BLaER1 (cell line): ENCODE results near the gene FADS1.

Experiments
- H3K27ac ChIP-seq: shearing (Covaris generic); formaldehyde crosslinking; 2 replicates; pipeline ENCODE4 v1.8.1; 2022
- H3K27me3 ChIP-seq: shearing (Covaris generic); formaldehyde crosslinking; 2 replicates; pipeline ENCODE4 v1.8.1; 2022
- H3K36me3 ChIP-seq: shearing (Covaris generic); formaldehyde crosslinking; 2 replicates; pipeline ENCODE4 v1.8.1; 2022
- H3K4me1 ChIP-seq: shearing (Covaris generic); formaldehyde crosslinking; 2 replicates; pipeline ENCODE4 v1.8.1; 2022
- H3K4me2 ChIP-seq: shearing (Covaris generic); formaldehyde crosslinking; 2 replicates; pipeline ENCODE4 v1.8.1; 2022
- H3K4me3 ChIP-seq: shearing (Covaris generic); formaldehyde crosslinking; 2 replicates; pipeline ENCODE4 v1.8.1; 2022
- H3K9ac ChIP-seq: shearing (Covaris generic); formaldehyde crosslinking; 2 replicates; pipeline ENCODE4 v1.8.1; 2022
- H3K9me3 ChIP-seq: shearing (Covaris generic); formaldehyde crosslinking; 2 replicates; pipeline ENCODE4 v1.8.1; 2022
- H4K20me1 ChIP-seq: shearing (Covaris generic); formaldehyde crosslinking; 2 replicates; pipeline ENCODE4 v1.8.1; 2022
- Cebpa-rat ChIP-seq: shearing (Covaris generic); IDR thresholded peaks from 2 replicates; pipeline ENCODE4 v1.8.1; 2022

FADS1 gene

GRCh38 chr11:61778920-61779650 lies 37.7 kb downstream of the FADS1 start:
- no peak overlapping the region for H3K4me3 ChIP-seq
- peaks cover 42% of the 10 kb centered on the region for H3K4me1 ChIP-seq
- no peak for TF ChIP-seq Cebpa-rat
- no peaks in the 10 kb centered on the region for H4K20me1 ChIP-seq
- no peaks in the 10 kb centered on the region for H3K27me3 ChIP-seq
- no peak overlapping the region for H3K27ac ChIP-seq
- H3K9me3 ChIP-seq = no peaks in the 10 kb centered on the region
- H3K9ac ChIP-seq = no peak overlapping the region
- peaks cover 12% of the 10 kb centered on the region for H3K36me3 ChIP-seq
- H3K4me2 ChIP-seq = no peak overlapping the region; the same call in 1 of the 2 replicates

GRCh38 chr11:61778357-61778886 lies 38.4 kb downstream of the FADS1 start:
- H3K27ac ChIP-seq = no peak overlapping the region
- peaks cover 6% of the 10 kb centered on the region; the same call in 1 of the 2 replicates for H3K36me3 ChIP-seq
- H3K27me3 ChIP-seq = no peaks in the 10 kb centered on the region
- H3K9ac ChIP-seq = no peak overlapping the region
- no peak for TF ChIP-seq Cebpa-rat
- no peak overlapping the region for H3K4me3 ChIP-seq
- H3K4me2 ChIP-seq = peak overlapping the region; percentile 86
- peaks cover 43% of the 10 kb centered on the region for H3K4me1 ChIP-seq
- no peaks in the 10 kb centered on the region for H4K20me1 ChIP-seq
- H3K9me3 ChIP-seq = no peaks in the 10 kb centered on the region

GRCh38 chr11:61777234-61778090 lies 39.3 kb downstream of the FADS1 start:
- H3K36me3 ChIP-seq = no peaks in the 10 kb centered on the region; the same call in 1 of the 2 replicates
- H3K9me3 ChIP-seq = no peaks in the 10 kb centered on the region
- H3K27ac ChIP-seq = no peak overlapping the region
- no peak for TF ChIP-seq Cebpa-rat
- H3K27me3 ChIP-seq = no peaks in the 10 kb centered on the region
- H3K4me3 ChIP-seq = peak overlapping the region; percentile 56
- H3K4me2 ChIP-seq = peak overlapping the region; percentile 86
- H3K9ac ChIP-seq = no peak overlapping the region
- H3K4me1 ChIP-seq = peaks cover 47% of the 10 kb centered on the region
- H4K20me1 ChIP-seq = no peaks in the 10 kb centered on the region

GRCh38 chr11:61776561-61777075 lies 40.2 kb downstream of the FADS1 start:
- TF ChIP-seq Cebpa-rat = no peak
- H3K4me1 ChIP-seq = peaks cover 50% of the 10 kb centered on the region
- no peak overlapping the region for H3K27ac ChIP-seq
- no peaks in the 10 kb centered on the region for H4K20me1 ChIP-seq
- peak overlapping the region; percentile 86 for H3K4me2 ChIP-seq
- no peak overlapping the region for H3K4me3 ChIP-seq
- H3K9ac ChIP-seq = no peak overlapping the region
- H3K9me3 ChIP-seq = no peaks in the 10 kb centered on the region
- H3K27me3 ChIP-seq = no peaks in the 10 kb centered on the region
- no peaks in the 10 kb centered on the region for H3K36me3 ChIP-seq

GRCh38 chr11:61775606-61776554 lies 40.9 kb downstream of the FADS1 start:
- no peaks in the 10 kb centered on the region for H3K36me3 ChIP-seq
- no peak overlapping the region for H3K9ac ChIP-seq
- TF ChIP-seq Cebpa-rat = no peak
- no peaks in the 10 kb centered on the region for H3K9me3 ChIP-seq
- peak overlapping the region; percentile 86 for H3K4me2 ChIP-seq
- H3K4me3 ChIP-seq = no peak overlapping the region
- no peaks in the 10 kb centered on the region for H3K27me3 ChIP-seq
- H4K20me1 ChIP-seq = no peaks in the 10 kb centered on the region
- H3K27ac ChIP-seq = no peak overlapping the region
- H3K4me1 ChIP-seq = peaks cover 50% of the 10 kb centered on the region

GRCh38 chr11:61775106-61775505 lies 41.7 kb downstream of the FADS1 start:
- Histone ChIP-seq H3K4me1 (peaks cover 50% of the 10 kb centered on the region), H3K27ac (no peak overlapping the region), H3K9me3 (no peaks in the 10 kb centered on the region), H3K27me3 (no peaks in the 10 kb centered on the region), H3K9ac (no peak overlapping the region), H3K36me3 (no peaks in the 10 kb centered on the region), H3K4me2 (no peak overlapping the region), H4K20me1 (no peaks in the 10 kb centered on the region), H3K4me3 (no peak overlapping the region)
- TF ChIP-seq Cebpa-rat = no peak

- Histone ChIP-seq H3K36me3 (no peaks in the 10 kb centered on the region), H3K9me3 (no peaks in the 10 kb centered on the region), H3K27me3 (no peaks in the 10 kb centered on the region), H3K4me2 (no peak overlapping the region), H3K9ac (no peak overlapping the region), H3K4me3 (no peak overlapping the region), H3K27ac (no peak overlapping the region), H4K20me1 (no peaks in the 10 kb centered on the region), H3K4me1 (peaks cover 46% of the 10 kb centered on the region)
- no peak for TF ChIP-seq Cebpa-rat
These were observed 42.4 kb downstream of the FADS1 start for GRCh38 chr11:61774411-61774810.

- Histone ChIP-seq H3K27me3 (no peaks in the 10 kb centered on the region), H3K9ac (no peak overlapping the region), H3K4me2 (no peak overlapping the region), H3K27ac (no peak overlapping the region), H3K4me3 (no peak overlapping the region), H3K9me3 (no peaks in the 10 kb centered on the region), H3K36me3 (no peaks in the 10 kb centered on the region), H4K20me1 (no peaks in the 10 kb centered on the region), H3K4me1 (peaks cover 47% of the 10 kb centered on the region)
- TF ChIP-seq Cebpa-rat = no peak
These were observed 43.0 kb downstream of the FADS1 start for GRCh38 chr11:61773809-61774208.

GRCh38 chr11:61773356-61773755 lies 43.4 kb downstream of the FADS1 start:
- H3K4me3 ChIP-seq = no peak overlapping the region
- no peak overlapping the region for H3K27ac ChIP-seq
- H3K4me2 ChIP-seq = no peak overlapping the region
- H3K9ac ChIP-seq = no peak overlapping the region
- peaks cover 51% of the 10 kb centered on the region for H3K4me1 ChIP-seq
- no peaks in the 10 kb centered on the region for H4K20me1 ChIP-seq
- H3K9me3 ChIP-seq = no peaks in the 10 kb centered on the region
- H3K27me3 ChIP-seq = no peaks in the 10 kb centered on the region
- H3K36me3 ChIP-seq = no peaks in the 10 kb centered on the region
- TF ChIP-seq Cebpa-rat = no peak
